Pulmonary artery endothelial cell (primary cell): ENCODE measurements around the gene B4GALNT4. TPM values are rescaled to one million over a fixed set of nuclear protein-coding genes. Genes with fewer than 3 reads are reported as not detected.
"Not testable (repeated sequence)": the region's sequence is repeated elsewhere in the genome, so short reads cannot be mapped to it uniquely, and the experiment has no call there.

Source experiments
- DNase-seq: peaks from one replicate; pipeline ENCODE4 v3.0.0-alpha.2; 2011; ENCODE audit warnings: low read depth, low spot score
- total RNA-seq: library from RNA; depleted of rRNA; stranded (reverse); fragments of >200 nt; gene quantifications from 2 replicates; pipeline ENCODE4 v1.2.3, GENCODE V29; 2014

The B4GALNT4 gene, protein sequence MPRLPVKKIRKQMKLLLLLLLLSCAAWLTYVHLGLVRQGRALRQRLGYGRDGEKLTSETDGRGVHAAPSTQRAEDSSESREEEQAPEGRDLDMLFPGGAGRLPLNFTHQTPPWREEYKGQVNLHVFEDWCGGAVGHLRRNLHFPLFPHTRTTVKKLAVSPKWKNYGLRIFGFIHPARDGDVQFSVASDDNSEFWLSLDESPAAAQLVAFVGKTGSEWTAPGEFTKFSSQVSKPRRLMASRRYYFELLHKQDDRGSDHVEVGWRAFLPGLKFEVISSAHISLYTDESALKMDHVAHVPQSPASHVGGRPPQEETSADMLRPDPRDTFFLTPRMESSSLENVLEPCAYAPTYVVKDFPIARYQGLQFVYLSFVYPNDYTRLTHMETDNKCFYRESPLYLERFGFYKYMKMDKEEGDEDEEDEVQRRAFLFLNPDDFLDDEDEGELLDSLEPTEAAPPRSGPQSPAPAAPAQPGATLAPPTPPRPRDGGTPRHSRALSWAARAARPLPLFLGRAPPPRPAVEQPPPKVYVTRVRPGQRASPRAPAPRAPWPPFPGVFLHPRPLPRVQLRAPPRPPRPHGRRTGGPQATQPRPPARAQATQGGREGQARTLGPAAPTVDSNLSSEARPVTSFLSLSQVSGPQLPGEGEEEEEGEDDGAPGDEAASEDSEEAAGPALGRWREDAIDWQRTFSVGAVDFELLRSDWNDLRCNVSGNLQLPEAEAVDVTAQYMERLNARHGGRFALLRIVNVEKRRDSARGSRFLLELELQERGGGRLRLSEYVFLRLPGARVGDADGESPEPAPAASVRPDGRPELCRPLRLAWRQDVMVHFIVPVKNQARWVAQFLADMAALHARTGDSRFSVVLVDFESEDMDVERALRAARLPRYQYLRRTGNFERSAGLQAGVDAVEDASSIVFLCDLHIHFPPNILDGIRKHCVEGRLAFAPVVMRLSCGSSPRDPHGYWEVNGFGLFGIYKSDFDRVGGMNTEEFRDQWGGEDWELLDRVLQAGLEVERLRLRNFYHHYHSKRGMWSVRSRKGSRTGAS
- total RNA-seq = 1.5 TPM in 2 replicates

DNA sequence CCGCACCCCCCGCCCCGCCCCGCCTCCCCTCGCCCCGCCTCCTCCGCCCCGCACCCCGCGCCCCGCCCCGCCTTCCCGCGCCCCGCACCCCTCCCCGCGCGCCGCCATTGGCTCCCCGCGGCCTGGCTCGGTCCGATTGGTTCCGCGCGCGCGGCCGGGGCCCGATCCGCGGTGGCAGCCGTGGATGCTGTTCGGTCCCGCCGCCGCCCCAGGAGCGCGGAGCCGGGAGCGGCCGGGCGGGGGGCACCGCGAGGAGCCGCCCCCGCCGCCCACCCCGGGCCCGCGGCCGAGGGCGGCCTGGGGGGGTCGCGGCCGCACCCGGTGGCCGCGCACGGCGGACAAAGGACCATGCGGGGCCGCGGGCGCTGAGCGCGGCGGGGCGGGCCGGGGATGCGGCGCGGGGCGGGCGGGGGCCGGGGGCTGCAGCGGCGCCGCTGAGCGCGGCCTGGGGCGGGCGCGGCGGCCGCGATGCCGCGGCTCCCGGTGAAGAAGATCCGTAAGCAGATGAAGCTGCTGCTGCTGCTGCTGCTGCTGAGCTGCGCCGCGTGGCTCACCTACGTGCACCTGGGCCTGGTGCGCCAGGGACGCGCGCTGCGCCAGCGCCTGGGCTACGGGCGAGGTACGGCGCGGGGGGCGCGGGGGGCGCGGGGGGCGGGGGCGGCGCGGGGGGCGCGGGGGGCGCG, at the start of gene B4GALNT4:
B4GALNT4 (plus strand) TSS at position 164 of the 683 bp plus-strand sequence; CDS start at position 469, 305 bp downstream.
- DNase-seq = no peak

DNA sequence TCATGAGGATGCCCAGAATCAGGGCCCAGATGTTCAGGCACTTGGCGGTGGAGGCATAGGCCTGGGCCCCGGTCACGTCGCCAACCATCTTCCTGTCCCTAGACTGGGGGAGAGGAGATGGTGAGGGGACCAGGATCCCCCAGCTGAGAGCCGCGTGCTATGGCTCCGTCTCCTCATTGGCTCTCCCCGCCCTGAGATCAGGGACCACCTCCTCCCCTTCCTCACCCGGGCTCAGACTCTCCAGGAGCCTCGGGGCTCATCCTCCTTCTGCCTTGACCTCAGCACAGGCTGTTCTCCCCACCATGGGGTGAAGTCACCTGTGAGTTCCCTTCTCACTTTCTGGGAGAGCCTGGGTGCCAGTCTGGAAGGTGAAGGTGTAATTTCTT, 49.4 kb upstream of the B4GALNT4 start:
- not testable (repeated sequence) for DNase-seq

DNA sequence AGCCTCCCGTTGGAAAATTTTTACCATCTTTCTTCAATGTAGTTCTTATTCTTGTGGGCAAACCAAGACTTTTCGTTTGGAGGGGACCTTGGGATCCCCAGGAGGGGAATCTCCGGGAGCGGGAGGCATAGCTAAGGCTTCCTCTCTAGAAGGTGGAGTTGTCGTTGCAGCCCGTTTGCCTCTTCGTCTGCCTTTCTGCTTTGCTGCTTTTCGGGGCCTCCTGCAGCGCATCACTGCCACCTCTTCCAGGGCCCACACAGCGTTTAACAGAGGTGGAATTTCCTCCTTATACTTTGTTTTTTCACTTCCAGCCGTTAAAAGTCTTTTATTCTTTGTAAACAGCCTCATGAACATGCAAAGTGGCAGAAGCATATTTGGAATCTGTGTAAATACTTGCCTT, 45.1 kb upstream of the B4GALNT4 start:
- no peak for DNase-seq

DNA sequence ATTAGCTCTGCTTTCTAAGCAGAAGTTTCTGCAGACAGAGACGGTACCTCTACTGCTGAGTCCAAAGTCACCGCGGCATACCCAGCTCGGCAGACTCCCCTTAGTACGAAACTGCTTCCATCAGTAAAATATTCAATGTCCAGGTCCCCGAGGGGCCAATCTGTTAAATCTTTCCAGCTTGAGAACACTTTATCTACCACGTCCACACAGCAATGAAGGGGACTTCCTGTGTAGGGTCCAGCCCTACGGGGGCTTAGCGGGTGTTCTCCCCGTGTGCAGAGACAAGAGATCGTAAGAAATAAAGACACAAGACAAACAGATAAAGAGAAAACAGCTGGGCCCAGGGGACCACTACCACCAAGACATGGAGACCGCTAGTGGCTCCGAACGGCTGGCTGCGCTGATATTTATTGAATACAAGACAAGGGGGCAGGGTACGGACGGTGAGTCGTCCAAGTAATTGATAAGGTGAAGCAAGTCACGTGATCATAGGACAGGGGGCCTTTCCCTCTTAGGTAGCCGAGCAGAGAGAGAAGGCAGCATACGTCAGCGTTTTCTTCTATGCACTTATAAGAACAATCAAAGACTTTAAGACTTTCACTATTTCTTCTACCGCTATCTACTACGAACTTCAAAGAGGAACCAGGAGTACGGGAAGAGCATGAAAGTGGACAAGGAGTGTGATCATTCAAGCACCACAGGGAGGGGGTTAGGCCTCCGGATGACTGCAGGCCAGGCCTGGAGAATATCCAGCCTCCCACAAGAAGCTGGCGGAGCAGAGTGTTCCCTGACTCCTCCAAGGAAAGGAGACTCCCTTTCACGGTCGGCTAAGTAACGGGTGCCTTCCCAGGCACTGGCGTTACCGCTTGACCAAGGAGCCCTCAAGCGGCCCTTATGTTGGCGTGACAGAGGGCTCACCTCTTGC, 44.4 kb upstream of the B4GALNT4 start:
- DNase-seq = not testable (repeated sequence)

DNA sequence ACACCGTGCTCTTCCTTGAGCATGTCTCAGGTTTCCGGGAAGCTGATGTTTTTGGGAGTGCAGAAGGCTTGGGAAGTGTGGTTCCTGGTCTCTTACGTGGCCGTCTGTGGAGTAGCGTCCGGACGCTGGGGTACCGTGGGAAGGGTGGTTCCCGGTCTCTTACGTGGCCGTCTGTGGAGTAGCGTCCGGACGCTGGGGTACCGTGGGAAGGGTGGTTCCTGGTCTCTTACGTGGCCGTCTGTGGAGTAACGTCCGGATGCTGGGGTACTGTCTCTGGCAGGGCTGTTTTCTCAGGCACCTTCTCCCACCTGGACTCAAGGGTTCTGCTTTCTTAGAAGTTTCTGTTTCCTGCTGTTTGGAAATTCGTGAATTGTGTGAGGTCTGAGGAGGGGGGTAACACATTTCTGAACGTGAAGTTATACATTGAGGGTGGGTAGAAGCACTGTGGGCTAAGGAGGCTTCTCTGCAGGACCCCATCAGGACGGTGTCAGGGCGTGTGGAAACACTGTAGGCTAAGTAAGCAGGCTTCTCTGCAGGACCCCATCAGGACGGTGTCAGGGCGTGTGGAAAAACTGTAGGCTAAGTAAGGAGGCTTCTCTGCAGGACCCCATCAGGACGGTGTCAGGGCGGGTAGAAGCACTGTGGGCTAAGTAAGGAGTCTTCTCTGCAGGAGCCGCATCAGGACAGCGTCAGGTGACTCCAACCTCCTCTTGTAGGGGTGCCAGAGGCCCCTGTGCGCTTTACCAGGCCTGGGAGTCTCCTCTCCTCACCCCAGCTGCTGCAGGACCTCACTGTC, 43.3 kb upstream of the B4GALNT4 start:
- DNase-seq = no peak

DNA sequence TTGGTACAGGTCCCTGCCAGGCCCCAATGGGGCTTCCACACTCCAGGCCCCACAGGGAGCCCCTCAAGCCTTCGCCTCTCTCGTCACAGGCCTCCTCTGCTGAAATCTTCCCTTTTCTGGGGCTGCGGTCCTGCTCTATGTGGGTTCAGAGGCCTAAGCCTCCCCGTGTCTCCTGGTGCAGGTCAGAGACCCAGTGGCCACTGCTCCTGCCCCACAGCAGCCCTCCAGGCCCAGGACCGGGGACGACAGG, 42.8 kb upstream of the B4GALNT4 start:
- no peak for DNase-seq

DNA sequence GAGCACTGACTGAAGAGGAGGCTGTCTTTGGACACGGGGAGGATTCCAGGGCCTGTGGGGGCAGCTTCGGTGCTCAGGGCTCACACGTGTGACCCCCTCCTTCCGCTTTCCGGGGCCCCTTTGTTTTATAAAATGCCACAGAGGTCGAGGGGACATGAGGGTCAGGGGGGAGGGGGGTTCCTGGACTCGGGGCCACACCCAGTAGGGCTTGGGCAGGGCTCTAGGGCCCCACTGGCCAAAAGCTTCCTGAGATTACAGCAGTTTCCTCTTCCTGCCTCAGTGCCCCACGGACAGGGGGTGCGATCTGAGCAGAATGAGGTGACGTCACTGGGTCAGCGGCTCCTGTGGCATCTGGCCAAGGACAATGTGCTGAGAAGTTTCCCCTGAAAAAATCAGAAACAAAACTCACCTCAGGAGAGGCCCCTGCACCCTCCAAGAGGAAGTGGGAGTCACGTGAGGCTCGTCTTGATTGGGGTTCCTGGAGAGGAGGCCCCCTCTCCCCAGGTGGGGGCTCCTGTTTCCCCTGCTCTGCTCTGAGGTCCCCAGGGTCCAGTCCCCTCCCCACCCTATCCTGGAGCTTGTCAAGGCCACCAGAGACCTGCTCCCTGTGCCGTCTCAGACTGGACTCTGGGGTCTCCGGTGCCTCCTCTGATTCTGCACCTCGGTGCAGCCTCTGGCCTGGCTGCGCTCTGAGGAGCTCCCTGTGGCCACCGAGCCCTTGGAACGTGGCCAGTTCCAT, 42.3 kb upstream of the B4GALNT4 start:
- DNase-seq = peak; percentile 60

DNA sequence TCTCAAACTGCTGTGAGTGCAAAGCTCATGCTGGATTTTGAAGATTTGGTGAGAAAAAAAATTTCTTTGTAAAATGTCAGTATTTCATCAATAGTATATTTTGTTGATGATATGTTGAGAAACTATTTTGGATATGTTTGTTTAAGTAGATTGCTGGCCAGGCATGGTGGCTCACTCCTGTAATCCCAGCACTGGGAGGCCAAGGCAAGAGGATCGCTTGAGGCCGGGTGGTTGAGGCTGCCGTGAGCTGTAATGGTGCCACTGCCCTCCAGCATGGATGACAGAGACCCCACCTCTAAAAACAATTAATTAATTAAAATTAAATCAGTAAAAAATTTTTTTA, 41.7 kb upstream of the B4GALNT4 start:
- DNase-seq = no peak

DNA sequence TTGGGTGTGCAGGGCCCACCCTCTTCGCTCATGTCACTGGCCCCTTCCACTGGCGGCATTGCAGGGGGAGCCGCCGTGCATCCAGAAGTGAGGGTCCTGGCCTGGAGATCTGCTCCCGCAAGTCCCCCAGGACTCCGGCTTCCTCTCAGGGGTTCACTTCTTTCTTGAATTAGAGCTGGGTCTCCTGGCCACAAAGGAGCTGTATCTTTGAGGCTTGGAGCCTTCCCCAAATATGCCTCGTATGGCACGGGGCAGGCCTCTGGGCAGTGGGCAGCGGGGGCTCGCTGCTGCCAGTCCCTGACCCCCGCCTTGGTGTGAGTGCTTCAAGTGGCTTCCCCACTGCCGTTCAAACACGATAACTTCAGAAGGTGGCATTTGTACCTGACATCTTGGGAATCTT, 41.3 kb upstream of the B4GALNT4 start:
- DNase-seq = no peak

DNA sequence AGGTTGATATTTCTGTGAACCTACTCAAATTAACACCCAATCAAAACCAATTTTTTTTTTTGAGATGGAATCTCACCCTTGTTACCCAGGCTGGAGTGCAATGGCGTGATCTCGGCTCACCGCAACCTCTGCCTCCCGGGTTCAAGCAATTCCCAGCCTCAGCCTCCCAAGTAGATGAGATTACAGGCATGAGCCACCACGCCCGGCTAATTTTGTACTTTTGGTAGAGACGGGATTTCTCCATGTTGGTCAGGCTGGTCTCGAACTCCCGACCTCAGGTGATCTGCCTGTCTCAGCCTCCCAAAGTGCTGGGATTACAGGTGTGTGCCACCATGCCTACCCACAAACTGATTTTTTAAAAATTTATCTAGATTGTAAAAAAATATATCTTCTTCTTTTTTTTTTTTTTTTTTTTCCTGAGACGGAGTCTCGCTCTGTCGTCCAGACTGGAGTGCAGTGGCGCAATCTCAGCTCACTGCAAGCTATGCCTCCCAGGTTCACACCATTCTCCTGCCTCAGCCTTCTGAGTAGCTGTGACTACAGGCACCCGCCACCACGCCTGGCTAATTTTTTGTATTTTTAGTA, 40.7 kb upstream of the B4GALNT4 start:
- not testable (repeated sequence) for DNase-seq

DNA sequence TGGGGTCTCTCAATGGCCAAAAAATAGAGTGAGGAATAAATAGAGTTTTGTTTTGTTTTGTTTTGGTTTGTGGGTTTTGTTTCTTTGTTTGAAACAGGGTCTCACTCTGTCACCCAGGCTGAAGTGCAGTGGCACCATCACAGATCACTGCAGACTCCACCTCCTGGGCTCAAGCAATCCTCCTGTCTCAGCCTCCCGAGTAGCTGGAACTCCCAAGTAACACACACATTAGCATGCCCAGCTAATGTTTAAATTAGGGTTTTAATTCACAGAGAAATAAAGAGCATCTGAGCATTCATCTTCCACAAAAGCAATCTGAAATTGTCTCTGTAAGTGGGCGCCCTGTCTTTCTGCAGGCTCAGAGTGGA, 39.4 kb upstream of the B4GALNT4 start:
- DNase-seq = no peak

DNA sequence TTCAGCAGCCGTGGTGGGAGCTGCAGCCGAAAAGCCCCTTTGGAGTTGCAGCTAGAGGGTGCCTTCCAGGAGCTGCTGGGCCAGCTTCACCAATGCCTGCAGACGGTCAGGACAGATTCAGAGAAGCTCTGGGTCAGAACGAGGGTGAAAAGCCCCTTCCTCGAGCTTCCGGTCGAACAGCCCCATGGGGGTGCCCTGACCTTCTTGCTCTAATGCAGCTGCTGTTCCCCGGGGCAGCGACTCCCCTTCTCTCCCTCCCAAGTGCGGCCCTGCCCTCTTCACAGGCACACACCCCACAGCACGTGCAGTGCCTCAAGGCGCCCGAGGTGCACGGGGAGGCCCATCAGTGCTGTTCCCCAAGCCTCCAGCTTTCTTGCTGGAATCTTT, 39.0 kb upstream of the B4GALNT4 start:
- DNase-seq = no peak

DNA sequence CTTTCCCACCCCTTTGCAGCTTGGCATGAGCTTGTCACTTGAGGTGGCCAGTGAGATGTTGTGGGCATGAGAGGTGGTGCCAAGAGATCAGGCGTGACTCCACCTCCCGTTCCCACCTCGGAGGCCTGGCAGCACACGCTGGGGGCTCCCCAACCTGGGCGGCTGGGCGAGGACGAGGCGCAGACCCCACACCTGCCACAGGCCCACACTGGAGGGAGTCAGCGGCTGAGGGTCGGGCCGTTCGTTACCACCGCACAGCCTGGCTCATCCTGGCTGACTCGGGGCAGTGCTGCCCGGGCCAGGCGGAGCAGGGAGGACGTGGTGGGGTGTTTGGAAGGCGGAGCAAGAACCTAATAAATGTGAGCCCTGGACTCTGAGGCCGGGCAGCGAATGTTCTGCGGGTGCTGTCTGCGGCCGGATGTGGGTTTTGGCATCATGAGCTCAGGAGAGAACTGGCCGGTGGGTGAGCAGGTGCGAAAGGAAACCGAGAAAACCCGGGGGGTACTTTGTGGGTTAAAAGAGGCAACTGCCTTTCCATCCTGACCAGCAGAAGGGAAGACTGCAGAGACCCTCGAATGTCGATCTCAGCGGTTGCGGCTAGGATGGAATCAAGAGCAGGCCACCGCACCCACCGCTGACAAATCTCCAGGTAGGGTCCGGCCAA, 38.5 kb upstream of the B4GALNT4 start:
- DNase-seq = no peak

DNA sequence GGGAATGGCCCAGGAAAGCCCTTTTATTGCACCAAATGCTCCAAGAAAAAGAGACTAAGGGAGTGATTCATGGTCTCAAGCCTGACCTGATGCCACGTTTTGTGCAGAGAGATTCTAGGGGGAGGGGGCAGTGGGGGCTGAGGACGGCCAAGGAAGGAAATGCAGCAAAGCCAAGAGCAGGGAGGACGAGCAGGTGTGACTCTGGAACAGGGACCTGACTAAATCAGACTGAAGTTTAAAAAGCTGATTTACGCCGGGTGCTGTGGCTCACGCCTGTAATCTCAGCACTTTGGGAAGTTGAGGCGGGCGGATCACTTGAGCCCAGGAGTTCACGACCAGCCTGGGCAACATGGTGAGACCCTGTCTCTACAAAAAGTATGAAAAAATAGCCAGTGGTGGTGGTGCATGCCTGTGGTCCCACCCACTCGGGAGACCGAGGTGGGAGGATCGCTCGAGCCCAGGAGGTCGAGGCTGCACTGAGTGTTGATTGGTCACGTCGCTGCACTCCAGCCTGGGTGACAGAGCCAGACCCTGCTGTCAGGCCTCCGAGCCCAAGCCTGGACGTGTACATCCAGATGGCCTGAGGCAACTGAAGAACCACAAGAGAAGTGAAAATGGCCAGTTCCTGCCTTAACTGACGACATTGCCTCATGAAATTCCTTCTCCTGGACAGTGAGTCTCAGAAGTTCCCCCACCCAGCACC, 37.8 kb upstream of the B4GALNT4 start:
- DNase-seq = no peak

DNA sequence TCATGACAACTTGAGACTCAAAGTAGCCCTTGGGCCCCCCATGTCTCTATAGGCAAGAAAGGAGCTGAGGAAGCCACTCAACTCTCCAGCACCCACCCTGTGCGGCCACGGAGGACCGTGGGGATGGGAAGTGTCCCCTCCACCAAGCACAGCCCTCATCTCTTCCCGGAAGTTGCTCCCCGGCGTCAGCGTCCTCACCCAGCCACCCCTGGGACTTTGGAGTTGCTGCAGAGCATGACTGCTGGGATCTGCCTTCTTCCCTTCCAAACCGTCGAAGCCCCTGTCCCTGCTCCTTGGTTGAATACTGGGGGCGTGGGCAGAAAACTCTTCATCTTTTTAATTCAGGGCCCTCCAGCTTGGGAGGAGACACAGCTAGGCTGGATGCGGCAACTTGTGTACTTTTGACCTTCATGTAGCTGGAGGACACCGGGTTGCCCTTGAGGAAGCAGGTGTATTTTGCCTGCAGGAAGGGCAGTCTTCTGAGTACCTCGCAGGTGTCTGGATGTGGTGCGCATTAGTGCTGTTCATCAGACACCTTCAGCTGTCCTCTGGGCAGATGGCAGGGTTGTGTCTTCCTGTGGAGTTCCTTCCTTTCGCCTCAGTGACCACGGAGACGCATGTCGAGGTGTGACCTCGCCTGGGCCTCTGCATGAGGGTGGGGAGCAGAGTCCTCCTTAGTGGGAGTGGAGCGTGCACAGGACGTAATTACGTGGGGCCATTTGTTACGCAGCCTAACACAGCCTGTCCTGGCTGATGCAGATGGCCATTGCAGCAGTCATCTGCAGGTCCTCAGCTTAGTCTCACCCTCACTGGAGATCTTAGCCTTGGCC, 36.4 kb upstream of the B4GALNT4 start:
- DNase-seq = no peak

DNA sequence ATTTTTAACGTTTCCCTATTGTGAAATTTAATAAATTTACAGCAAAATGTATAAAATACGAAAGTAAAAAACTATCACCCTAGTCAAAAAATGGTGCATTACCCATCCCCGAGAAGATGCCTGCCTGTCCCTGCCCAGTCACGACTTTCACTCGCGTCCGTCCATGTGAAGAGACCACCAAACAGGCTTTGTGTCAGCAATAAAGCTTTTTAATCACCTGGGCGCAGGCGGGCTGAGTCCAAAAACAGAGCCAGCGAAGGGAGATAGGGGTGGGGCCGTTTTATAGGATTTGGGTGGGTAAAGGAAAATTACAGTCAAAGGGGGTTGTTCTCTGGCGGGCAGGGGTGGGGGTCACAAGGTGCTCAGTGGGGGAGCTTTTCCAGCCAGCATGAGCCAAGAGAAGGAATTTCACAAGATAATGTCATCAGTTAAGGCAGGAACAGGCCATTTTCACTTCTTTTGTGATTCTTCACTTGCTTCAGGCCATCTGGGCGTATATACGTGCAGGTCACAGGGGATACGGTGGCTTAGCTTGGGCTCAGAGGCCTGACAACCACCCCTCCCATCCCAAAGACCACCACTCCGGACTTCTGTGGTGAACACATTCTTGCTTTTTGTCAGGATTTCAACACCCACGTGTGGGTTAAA, 35.6 kb upstream of the B4GALNT4 start:
- not testable (repeated sequence) for DNase-seq
